ENCODE measurements around the gene SUGCT.
"Not testable (repeated sequence)": the region's sequence is repeated elsewhere in the genome, so short reads cannot be mapped to it uniquely, and the experiment has no call there.

SUGCT gene

DNA sequence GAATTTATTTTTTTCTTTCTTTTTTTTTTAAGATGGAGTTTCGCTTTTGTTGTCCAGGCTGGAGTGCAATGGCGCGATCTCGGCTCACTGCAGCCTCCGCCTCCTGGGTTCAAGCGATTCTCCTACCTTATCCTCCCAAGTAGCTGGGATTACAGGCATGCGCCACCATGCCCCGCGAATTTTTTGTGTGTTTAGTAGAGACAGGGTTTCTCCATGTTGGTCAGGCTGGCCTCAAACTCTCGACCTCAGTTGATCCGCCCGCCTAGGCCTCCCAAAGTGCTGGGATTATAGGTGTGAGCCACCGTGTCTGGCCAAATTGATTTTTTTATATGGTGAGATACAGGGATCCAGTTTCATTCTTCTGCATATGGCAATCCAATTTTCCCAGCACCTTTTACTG is 5.1 kb downstream of the SUGCT start:
- not testable (repeated sequence) for DNase-seq (ENCODE audit: low read depth)

DNA sequence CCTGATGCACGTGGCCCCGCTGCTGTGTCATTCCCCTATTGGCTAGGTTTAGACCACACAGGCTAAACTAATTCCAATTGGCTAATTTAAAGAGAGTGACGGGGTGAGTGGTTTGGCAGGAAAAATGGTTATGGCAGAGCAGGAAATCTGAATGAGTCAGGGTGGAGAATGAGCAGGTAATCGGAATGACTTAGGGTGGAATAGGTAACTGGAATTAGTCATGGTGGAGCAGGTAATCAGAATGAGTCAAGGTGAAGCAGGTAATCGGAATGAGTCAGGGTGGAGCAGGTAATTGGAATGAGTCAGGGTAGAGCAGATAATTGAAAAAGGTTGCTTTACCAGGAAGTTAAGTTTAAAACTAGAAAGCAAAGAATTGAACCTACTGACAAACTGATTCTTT is 7.1 kb downstream of the SUGCT start:
- not testable (repeated sequence) for DNase-seq (ENCODE audit: low read depth)

DNA sequence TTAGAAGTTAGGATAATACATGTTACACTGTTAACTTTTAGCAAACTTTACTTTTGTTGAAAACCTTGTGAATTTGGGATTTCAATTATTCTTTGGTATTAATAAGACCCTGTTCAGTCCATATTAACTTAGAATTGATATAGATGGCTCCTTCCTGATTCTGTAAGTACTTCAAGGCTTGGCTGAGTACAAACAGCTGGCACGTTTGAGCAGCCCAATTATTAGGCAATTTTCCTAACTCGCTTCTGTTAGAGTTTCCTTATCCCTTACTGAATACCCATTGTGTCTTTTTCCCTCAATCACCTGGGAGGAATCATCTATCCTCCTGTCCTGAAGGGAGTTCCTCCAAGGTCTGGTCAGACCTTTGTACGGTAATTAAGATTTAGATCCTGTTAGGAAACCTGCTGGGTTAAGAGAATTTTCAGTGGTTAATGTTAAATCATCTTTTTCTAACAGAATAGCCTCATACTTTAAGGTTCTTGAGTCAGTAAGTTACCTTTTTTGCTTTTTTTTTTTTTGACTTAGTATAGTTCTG is 10.9 kb downstream of the SUGCT start:
- not testable (repeated sequence) for DNase-seq (ENCODE audit: low read depth)

DNA sequence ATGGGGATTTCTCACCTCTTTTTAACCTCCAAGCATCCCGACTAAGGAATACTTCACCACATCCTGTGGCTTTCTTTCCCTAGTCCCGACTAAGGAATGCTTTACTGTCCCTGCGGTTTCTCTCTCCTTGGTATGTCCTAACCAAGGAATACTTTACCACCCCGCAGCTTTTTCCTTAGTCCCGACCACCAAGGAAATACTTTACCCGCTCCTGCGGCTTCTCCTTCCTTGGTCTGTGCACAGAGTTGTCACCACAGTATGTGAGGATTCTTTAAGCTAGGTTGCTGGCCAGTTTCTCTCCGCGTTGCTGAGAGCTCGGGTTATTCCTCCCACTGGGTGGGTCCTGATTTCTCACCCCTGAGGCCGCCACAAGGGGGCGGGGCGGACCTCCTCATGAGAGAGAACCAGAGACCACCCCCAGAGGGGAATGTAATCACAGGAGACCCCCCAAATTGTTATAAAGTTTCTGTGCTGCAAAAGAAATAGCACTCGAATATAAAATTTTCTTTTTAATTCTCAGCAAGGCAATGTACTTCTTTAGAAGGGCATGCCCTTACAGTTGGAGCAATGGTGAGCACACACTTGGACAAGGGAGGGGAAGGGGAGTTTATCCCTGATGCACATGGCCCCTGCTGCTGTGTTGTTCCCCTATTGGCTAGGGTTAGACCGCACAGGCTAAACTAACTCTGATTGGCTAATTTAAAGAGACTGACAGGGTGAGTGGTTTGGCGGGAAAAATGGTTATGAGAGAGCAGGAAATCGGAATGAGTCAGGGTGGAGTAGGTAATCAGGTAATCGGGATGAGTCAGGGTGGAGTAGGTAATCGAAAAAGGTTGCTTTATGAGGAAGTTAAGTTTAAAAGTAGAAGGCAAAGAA is 12.8 kb downstream of the SUGCT start:
- no peak for DNase-seq (ENCODE audit: low read depth)

DNA sequence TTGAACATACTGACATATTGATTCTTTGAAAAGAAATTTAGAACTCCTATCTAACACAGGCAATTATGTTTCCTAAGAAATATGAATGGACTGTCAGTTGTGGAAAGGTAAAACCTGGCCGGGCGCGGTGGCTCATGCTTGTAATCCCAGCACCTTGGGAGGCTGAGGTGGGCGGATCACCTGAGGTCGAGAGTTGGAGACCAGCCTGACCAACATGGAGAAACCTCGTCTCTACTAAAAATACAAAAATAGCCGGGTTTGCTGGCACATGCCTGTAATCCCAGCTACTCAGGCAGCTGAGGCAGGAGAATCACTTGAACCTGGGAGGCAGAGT is 13.4 kb downstream of the SUGCT start:
- DNase-seq (ENCODE audit: low read depth): not testable (repeated sequence)

DNA sequence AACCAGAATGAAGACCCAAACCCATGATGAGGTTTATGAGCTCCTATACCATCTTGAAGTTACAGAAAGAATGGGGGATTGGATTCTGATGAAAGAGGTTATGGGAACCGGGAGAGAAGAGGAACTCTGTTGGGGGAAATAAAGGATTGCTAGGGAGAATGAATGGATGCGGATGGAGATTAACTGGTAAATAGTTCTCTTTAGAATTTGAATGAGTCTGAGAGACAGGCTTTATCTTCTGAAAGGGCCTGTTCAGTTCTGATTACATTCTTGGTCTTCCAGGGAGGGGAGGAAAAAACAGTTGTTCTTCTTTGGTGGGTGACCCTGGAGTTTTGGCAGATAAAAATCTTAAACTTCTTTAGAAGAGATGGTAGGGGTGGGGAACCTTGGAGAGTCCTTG is 13.9 kb downstream of the SUGCT start:
- no peak for DNase-seq (ENCODE audit: low read depth)

DNA sequence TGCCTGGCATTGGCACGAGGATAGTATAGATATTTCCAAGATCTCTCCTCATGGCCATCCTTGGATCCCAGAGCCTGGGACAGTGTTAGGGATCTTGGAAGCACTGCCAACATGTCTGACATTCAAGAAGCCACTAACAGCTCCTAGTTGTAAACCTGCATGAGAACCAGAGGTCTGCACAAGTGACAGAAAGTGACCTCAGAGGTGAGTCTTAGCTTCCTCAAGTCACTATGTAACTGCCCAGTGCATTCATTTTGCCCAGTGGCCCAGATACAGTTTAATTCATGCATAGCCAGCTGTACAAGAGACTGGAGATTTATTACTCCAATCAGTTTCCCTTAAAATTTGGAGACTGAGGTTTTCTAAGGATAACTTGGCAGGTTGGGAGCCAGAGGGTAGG is 16.7 kb downstream of the SUGCT start:
- DNase-seq (ENCODE audit: low read depth): no peak

DNA sequence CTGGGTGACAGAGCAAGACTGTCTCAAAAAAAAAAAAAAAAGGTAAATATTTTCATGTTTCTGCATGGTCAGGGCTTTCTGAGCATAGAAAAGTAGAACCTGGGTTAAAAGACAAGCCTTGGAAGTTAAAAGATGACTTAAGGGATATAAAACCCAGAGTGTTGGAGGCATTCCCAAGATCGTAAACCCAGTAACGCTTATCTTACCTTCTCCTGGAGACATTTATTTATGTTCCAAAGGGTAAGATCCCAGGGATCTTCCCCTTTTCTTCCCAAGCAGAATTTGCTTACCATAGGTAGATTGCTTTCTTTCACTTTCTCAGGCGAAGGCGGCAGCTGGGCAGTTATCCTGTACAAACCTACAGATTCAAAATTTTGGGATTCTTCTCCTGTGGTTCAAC is 22.2 kb downstream of the SUGCT start:
- DNase-seq (ENCODE audit: low read depth): no peak

DNA sequence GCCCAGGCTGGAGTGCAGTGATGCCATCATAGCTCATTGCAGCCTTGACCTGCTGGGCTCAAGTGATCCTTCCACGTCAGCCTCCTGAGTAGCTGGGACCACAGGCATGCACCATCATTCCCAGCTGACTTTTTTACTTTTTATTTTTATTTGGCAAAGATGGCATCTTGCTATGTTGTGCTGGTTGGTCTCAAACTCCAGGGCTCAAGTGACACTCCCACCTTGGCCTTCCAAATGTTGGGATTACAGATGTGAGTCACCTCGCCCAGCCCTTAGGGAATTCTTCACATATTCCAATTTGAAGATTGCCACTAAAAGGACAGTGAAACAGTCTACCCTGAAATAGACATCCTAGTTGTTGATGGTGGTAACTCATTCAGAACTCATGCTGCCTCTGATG is 27.7 kb downstream of the SUGCT start:
- DNase-seq (ENCODE audit: low read depth): no peak

DNA sequence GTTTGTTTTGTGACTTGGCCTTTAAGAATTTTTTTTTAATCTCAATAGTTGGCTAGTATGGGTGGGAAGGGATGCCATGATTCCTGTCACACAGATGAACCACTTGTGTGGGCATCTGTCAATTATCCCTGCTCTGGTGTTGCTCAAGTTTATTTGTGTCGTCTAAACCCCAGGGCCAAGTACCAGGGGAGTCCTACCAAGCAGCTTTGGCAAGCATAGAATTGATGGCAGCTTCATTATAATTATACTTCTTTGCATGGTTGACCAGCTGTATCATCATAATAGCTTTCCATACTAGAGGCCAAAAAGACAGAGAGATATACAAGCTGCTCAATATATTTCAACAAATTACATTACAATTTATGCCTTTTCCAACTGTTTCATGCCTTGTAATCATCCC is 30.4 kb downstream of the SUGCT start:
- DNase-seq (ENCODE audit: low read depth): no peak

DNA sequence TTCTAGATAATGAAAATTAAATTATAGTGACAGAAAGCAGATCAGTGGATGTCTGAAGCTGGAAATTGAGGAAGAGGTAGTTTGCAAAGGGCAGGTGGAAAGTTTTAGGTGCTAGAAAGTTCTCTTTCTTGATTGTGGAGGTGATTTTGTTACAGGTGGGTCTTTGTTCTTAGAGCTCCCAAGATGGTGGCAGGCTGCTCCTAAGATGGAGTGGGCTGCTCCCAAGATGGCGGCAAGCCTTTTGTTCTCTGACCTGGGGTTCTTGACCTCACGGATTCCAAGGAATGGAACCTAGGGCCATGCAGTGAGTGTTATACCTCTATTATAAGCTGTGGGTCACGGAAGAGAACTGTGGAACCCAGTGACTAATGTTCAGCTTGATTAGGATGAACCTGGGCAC is 32.5 kb downstream of the SUGCT start:
- no peak for DNase-seq (ENCODE audit: low read depth)

DNA sequence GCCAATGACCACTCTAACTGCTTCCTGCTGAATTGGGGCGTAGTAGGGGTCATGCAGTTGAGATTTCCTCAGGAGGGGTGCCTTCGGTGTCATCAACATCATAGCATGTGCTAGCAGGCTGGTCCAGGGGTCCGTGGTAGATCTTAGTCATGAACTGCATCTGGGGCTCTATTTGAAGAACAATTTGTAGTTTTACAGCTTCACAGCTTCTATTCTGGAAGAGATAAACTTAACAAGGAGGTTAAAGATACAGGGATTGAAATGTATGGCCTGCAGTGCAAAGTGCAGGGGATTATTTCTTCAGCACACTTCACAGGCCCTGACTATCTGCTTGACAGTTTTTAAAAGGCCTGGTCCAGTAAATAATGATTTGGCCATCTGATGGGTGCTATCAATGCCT is 33.5 kb downstream of the SUGCT start:
- DNase-seq (ENCODE audit: low read depth): not testable (repeated sequence)

DNA sequence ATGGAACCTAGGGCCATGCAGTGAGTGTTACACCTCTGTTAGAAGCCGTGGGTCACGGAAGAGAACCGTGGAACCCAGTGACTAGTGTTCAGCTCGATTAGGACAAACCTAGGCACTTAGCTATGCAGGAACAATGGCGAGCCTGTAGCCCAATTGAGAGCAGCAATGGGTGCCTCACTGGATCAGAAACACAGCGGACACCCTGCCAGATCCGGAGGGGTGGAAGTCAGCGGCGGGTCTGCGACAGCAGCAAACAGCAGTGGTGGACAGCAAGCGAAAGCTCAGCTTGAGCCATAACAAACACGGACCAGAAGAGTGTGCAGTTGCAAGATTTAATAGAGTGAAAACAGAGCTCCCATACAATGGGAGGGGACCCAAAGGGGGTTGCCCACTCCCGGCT is 38.3 kb downstream of the SUGCT start:
- not testable (repeated sequence) for DNase-seq (ENCODE audit: low read depth)

DNA sequence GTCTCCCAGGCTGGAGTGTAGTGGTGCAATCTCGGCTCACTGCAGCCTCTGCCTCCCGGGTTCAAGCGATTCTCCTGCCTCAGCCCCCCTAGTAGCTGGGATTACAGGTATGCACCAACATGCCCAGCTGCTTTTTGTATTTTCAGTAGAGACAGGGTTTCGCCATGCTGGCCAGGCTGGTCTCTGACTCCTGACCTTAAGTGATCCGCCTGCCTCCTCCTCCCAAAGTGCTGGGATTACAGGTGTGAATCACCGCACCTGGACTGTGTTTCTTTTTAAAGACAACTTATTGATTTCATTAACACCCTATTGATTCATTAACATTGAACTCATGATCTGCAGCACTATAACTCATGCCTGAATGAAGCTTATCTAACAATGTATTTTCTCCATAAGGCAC is 40.5 kb downstream of the SUGCT start:
- DNase-seq (ENCODE audit: low read depth): not testable (repeated sequence)

DNA sequence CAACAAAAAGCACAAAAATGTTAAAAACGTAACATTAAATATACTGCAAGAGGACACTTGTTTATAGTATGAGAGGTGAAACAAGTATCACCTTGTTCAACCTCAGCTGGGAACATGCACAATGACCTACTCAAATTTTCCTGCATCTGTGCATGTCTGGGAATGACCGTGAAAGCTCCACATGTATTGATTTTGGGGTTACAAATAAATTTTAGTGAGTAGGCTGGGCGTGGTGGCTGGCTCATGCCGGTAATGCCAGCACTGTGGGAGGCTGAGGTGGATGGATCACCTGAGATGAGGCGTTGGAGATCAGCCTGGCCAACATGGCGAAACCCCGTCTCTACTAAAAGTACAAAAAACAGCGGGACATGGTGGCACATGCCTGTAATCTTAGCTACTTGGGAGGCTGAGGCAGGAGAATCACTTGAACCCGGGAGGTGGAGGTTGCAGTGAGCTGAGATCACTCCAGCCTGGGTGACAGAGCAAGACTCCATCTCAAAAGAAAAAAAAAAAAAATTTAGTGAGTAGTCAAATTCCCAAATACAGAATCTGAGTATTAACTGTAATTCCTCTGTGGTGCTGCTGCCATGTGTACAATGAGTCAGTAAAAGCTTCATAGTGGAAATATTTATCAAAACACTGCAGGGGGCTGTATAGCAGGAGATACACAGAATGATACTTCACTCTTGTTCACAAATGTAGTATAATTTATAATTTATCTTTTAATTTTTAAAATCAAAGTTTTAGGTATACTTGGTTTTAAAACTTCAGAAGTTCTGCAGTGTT is 41.1 kb downstream of the SUGCT start:
- DNase-seq (ENCODE audit: low read depth): no peak

DNA sequence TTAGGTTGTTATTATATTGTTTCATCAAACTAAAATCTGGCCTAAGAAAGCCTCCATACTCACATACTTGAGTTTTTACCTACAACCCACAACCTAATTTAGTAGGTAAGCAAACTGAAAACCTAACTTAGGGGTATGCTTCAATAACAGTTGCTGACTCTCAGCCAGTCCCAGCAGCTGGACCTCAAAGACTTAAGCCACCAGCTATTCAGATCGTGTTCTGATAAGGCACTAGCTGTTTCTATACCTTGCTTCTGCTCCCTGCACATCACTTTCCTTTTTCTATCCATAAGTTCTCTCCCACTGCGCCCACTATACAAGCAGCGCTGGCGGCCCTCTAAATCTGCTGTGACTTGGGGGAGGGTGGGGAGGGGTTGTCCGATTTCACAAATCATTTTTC is 42.3 kb downstream of the SUGCT start:
- DNase-seq (ENCODE audit: low read depth): no peak

DNA sequence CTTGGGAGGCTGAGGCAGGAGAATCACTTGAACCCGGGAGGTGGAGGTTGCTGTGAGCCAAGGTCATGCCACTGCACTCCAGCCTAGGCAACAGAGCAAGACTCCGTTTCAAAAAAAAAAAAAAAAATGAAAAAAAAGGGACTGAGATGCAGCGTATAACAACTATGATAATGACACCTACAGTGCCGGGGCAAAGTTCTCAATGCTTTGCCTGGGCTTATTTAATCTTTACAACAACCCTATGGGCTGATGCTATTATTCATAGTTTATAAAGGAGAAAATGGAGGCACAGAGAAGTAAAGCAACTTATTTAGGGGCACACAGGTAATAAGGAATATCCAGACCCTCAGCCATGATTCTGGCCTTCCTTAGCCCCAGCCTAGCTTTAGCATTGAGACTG is 47.6 kb downstream of the SUGCT start:
- DNase-seq (ENCODE audit: low read depth): no peak

DNA sequence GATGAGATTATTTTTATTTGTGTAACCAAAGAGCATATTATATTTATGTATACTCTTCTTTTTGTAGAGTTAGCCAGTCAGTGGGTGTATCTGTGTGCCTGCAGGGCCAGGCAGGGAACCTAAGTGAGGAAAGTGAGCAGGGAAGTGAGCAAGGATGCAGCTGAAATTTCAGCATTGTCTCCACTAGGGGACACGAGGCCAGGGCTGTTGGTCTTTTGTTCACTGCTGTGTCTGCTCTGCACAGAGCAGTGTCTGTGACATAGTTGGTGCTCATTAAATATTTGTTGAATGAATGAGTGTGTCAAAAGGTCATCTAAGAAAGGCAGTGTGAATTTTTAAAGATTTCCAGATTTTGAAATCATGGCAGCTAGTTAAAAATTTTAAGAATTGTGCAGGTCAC is 51.8 kb downstream of the SUGCT start:
- DNase-seq (ENCODE audit: low read depth): no peak

DNA sequence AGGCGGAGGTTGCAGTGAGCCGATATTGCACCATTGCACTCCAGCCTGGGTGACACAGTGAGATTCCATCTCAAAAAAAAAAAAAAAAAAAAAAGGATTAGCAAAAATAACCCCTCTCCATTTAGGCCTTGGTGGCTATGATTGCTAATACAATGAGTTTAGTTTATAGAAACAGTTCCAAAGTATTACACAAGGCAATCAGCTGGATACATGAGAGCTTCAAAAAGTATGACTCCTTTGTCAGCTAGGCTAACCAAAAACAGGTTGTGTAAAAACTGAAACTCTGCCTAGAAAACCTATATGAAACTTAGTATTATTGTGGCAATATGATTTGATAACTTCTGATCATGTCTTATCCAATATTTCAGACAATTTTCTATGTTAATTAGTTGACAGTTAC is 57.2 kb downstream of the SUGCT start:
- DNase-seq (ENCODE audit: low read depth): no peak

DNA sequence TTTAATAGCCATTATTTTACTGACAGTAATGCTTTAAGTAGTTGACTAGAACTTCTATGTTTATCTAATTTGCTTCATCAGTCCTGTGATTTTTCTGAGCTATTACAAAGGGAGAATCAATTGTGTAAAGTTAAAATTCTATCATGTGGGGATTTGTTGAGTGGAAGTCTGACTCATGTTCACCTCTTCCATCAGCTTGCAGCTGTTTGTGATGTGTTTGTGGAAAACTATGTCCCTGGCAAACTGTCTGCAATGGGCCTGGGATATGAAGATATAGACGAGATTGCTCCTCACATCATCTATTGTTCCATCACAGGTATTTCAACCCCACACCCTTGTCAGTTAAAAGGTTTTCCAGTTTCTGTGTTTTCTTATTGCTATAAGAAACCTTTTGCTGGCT is 59.9 kb downstream of the SUGCT start:
- no peak for DNase-seq (ENCODE audit: low read depth)

DNA sequence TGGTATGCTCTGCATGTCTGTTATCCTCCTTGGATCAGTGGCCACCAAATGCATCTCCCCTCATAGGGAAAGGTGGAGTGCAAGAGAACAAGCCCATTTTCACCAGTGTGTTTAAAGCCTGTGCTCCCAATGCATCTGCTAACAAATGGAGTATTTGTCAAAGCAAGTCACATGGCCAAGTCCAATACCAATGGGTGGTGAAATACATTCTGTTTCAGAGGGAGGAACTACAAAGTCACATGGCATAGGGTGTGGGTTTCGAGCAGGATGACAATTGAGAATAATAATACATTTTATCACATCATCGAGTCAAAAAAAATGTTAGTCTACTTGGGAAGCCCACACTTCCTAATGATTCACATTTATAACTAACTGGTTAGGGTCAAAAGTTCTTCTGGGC is 62.7 kb downstream of the SUGCT start:
- DNase-seq (ENCODE audit: low read depth): no peak

DNA sequence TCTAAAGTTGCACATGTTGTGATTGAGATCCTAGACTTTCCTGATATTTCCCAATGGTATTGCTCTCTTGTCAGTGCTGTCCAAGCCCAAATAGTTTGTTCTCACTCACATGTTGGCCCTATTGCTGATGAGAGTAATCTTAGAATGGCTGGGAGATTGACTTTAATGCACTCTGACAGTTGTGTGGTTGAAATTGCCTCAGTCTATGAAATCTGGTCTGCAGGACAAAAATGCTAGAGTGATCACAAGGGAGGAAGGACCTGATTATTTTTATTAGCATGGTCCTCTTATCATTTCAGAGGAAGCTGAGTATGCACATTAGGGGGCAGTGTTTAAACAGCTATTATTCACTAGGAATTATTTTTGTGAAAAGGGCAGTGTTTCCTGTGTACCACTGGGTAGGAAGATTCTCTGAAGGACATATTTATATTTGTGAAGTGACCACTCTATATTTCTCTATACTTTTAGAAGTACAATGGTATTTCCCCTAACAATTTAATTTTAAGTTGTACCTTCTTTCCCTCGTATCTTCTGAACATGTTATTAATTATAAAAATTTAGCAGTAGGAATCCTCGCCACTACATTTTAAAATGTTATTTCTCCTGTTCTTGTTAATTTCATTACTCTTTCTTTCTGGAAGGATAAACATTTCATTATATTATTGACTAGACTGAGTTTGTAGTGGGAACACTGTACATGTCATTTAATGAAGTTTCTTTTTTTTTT is 64.4 kb downstream of the SUGCT start:
- no peak for DNase-seq (ENCODE audit: low read depth)

DNA sequence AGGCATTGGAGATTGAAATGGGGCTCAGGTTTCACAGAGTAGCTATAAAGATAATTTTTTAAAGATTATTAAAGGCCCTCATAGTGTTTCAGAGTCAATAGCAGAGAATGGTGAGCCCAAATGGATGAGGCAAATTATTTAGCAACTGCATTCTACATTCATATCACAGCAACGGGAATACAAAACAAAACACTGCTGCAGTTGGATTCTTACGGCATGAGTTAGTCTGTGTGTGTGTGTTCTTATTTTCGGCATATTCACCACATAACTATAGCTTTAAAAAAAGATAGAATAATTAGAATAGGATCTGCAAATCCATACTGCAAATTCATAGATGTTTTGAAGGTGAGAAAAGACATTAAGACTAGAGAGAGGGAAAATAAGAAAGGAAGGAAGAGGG is 66.0 kb downstream of the SUGCT start:
- DNase-seq (ENCODE audit: low read depth): no peak

All from T-helper 22 cell (primary cell).